Activated T-helper 1 cell treated with anti-CD3 and anti-CD28 coated beads, Interleukin-12 subunit alpha, Interleukin-12 subunit beta, Interleukin-2, Interleukin-4 antibody, amounts not matched to agents 30 ng/mL and 10 ng/mL and 1 ng/mL, durations not matched to agents 14 hours and 24 hours and 36 hours (primary cell): ENCODE data around the gene FNDC1. TPM values are rescaled to one million over a fixed set of nuclear protein-coding genes. Genes with fewer than 3 reads are reported as not detected.

Experiments
- DNase-seq: peaks from one replicate; pipeline ENCODE4 v3.0.0; 2021; ENCODE audit warnings: low spot score
- H3K27ac Mint-ChIP-seq: one replicate; pipeline ENCODE4 v1.8.0; 2021; ENCODE audit warnings: mild to moderate bottlenecking, mixed read lengths
- H3K27me3 Mint-ChIP-seq: one replicate; pipeline ENCODE4 v1.8.0; 2022; ENCODE audit warnings: mild to moderate bottlenecking, moderate library complexity, mixed read lengths; ENCODE audit not compliant: insufficient read depth
- H3K36me3 Mint-ChIP-seq: one replicate; pipeline ENCODE4 v1.8.0; 2021; ENCODE audit warnings: low read depth, mixed read lengths
- H3K4me1 Mint-ChIP-seq: one replicate; pipeline ENCODE4 v1.8.0; 2021; ENCODE audit warnings: low read depth, mixed read lengths
- H3K4me3 Mint-ChIP-seq: one replicate; pipeline ENCODE4 v1.8.0; 2021; ENCODE audit warnings: mild to moderate bottlenecking, moderate library complexity, mixed read lengths
- H3K9me3 Mint-ChIP-seq: one replicate; pipeline ENCODE4 v1.8.0; 2021; ENCODE audit warnings: mixed read lengths
- intact Hi-C: fragments of 100-400 bp; cut with micrococcal nuclease; formaldehyde crosslinking; loops from one replicate; pipeline ENCODE4 v1.15.1; 2024
- total RNA-seq: library from RNA; stranded (reverse); gene quantifications from 2 replicates; pipeline ENCODE4 v1.2.3, GENCODE V29; 2022

Gene FNDC1
- total RNA-seq, 1 donor from 2014 or later: not detected

GRCh38 chr6:159298840-159299239, 129.6 kb downstream of the FNDC1 start:
- H3K27me3 Mint-ChIP-seq: peaks cover 8% of the 10 kb centered on the region
- no peak overlapping the region for H3K4me3 Mint-ChIP-seq
- H3K9me3 Mint-ChIP-seq: no peaks in the 10 kb centered on the region
- no peaks in the 10 kb centered on the region for H3K4me1 Mint-ChIP-seq
- intact Hi-C loops: no loop called here
- DNase-seq: no peak
- no peaks in the 10 kb centered on the region for H3K36me3 Mint-ChIP-seq
- H3K27ac Mint-ChIP-seq: no peak overlapping the region

GRCh38 chr6:159299566-159299965, 130.4 kb downstream of the FNDC1 start:
- H3K9me3 Mint-ChIP-seq: no peaks in the 10 kb centered on the region
- peaks cover 8% of the 10 kb centered on the region for H3K27me3 Mint-ChIP-seq
- H3K36me3 Mint-ChIP-seq: no peaks in the 10 kb centered on the region
- no peak overlapping the region for H3K27ac Mint-ChIP-seq
- H3K4me3 Mint-ChIP-seq: no peak overlapping the region
- intact Hi-C loops: no loop called here
- H3K4me1 Mint-ChIP-seq: no peaks in the 10 kb centered on the region
- DNase-seq: no peak

GRCh38 chr6:159301277-159301676, 132.1 kb downstream of the FNDC1 start:
- Mint-ChIP-seq H3K4me1 (no peaks in the 10 kb centered on the region), H3K4me3 (no peak overlapping the region), H3K27ac (no peak overlapping the region), H3K36me3 (no peaks in the 10 kb centered on the region), H3K9me3 (no peaks in the 10 kb centered on the region), H3K27me3 (peaks cover 6% of the 10 kb centered on the region)
- intact Hi-C loops: no loop called here
- no peak for DNase-seq

- DNase-seq: no peak
- intact Hi-C loops: no loop called here
- no peaks in the 10 kb centered on the region for H3K4me1 Mint-ChIP-seq
- H3K4me3 Mint-ChIP-seq: no peak overlapping the region
- no peaks in the 10 kb centered on the region for H3K36me3 Mint-ChIP-seq
- no peaks in the 10 kb centered on the region for H3K9me3 Mint-ChIP-seq
- H3K27me3 Mint-ChIP-seq: peaks cover 7% of the 10 kb centered on the region
- H3K27ac Mint-ChIP-seq: no peak overlapping the region
These were observed 132.8 kb downstream of the FNDC1 start for GRCh38 chr6:159301810-159302593.

GRCh38 chr6:159302594-159302992, 133.4 kb downstream of the FNDC1 start:
- intact Hi-C loops: no loop called here
- no peaks in the 10 kb centered on the region for H3K4me1 Mint-ChIP-seq
- H3K36me3 Mint-ChIP-seq: no peaks in the 10 kb centered on the region
- H3K27me3 Mint-ChIP-seq: peaks cover 7% of the 10 kb centered on the region
- DNase-seq: no peak
- no peak overlapping the region for H3K4me3 Mint-ChIP-seq
- no peaks in the 10 kb centered on the region for H3K9me3 Mint-ChIP-seq
- no peak overlapping the region for H3K27ac Mint-ChIP-seq

GRCh38 chr6:159303159-159303558, 134.0 kb downstream of the FNDC1 start:
- H3K27me3 Mint-ChIP-seq: peaks cover 6% of the 10 kb centered on the region

GRCh38 chr6:159303784-159304183, 134.6 kb downstream of the FNDC1 start:
- peaks cover 6% of the 10 kb centered on the region for H3K27me3 Mint-ChIP-seq
- no peaks in the 10 kb centered on the region for H3K4me1 Mint-ChIP-seq
- no peak for DNase-seq
- intact Hi-C loops: no loop called here
- H3K36me3 Mint-ChIP-seq: no peaks in the 10 kb centered on the region
- H3K4me3 Mint-ChIP-seq: no peak overlapping the region
- H3K9me3 Mint-ChIP-seq: no peaks in the 10 kb centered on the region
- H3K27ac Mint-ChIP-seq: no peak overlapping the region

More at GRCh38 chr6:159303159-159303558, 134.0 kb downstream of the FNDC1 start:
- Mint-ChIP-seq H3K27ac (no peak overlapping the region), H3K4me3 (no peak overlapping the region), H3K4me1 (no peaks in the 10 kb centered on the region), H3K36me3 (no peaks in the 10 kb centered on the region), H3K9me3 (no peaks in the 10 kb centered on the region)
- intact Hi-C loops: no loop called here
- DNase-seq: no peak

- Mint-ChIP-seq H3K27me3 (peaks cover 2% of the 10 kb centered on the region), H3K9me3 (no peaks in the 10 kb centered on the region), H3K27ac (no peak overlapping the region), H3K36me3 (no peaks in the 10 kb centered on the region), H3K4me3 (no peak overlapping the region), H3K4me1 (no peaks in the 10 kb centered on the region)
- intact Hi-C loops: no loop called here
- no peak for DNase-seq
These were observed 135.4 kb downstream of the FNDC1 start for GRCh38 chr6:159304641-159305040.

GRCh38 chr6:159305159-159305558, 136.0 kb downstream of the FNDC1 start:
- no peak overlapping the region for H3K27ac Mint-ChIP-seq
- H3K4me3 Mint-ChIP-seq: no peak overlapping the region
- H3K27me3 Mint-ChIP-seq: peaks cover 4% of the 10 kb centered on the region
- DNase-seq: no peak
- intact Hi-C loops: no loop called here
- no peaks in the 10 kb centered on the region for H3K9me3 Mint-ChIP-seq
- no peaks in the 10 kb centered on the region for H3K4me1 Mint-ChIP-seq
- H3K36me3 Mint-ChIP-seq: no peaks in the 10 kb centered on the region

- no peak overlapping the region for H3K27ac Mint-ChIP-seq
- H3K27me3 Mint-ChIP-seq: peaks cover 5% of the 10 kb centered on the region
- no peaks in the 10 kb centered on the region for H3K4me1 Mint-ChIP-seq
- H3K4me3 Mint-ChIP-seq: no peak overlapping the region
- no peaks in the 10 kb centered on the region for H3K9me3 Mint-ChIP-seq
- DNase-seq: no peak
- intact Hi-C loops: no loop called here
- H3K36me3 Mint-ChIP-seq: no peaks in the 10 kb centered on the region
These were observed 136.8 kb downstream of the FNDC1 start for GRCh38 chr6:159305804-159306537.

- H3K4me1 Mint-ChIP-seq: no peaks in the 10 kb centered on the region
- no peak overlapping the region for H3K27ac Mint-ChIP-seq
- intact Hi-C loops: no loop called here
- no peak overlapping the region for H3K4me3 Mint-ChIP-seq
- no peaks in the 10 kb centered on the region for H3K9me3 Mint-ChIP-seq
- peaks cover 5% of the 10 kb centered on the region for H3K27me3 Mint-ChIP-seq
- no peak for DNase-seq
- no peaks in the 10 kb centered on the region for H3K36me3 Mint-ChIP-seq
These were observed 138.1 kb downstream of the FNDC1 start for GRCh38 chr6:159307246-159307790.

- H3K4me1 Mint-ChIP-seq: no peaks in the 10 kb centered on the region
- H3K27me3 Mint-ChIP-seq: peaks cover 5% of the 10 kb centered on the region
- H3K27ac Mint-ChIP-seq: no peak overlapping the region
- no peak overlapping the region for H3K4me3 Mint-ChIP-seq
- no peaks in the 10 kb centered on the region for H3K9me3 Mint-ChIP-seq
- no peaks in the 10 kb centered on the region for H3K36me3 Mint-ChIP-seq
- no peak for DNase-seq
- intact Hi-C loops: no loop called here
These were observed 139.0 kb downstream of the FNDC1 start for GRCh38 chr6:159308198-159308597.

GRCh38 chr6:159309723-159310122, 140.5 kb downstream of the FNDC1 start:
- intact Hi-C loops: no loop called here
- H3K36me3 Mint-ChIP-seq: no peaks in the 10 kb centered on the region

More at GRCh38 chr6:159309723-159310122, 140.5 kb downstream of the FNDC1 start:
- Mint-ChIP-seq H3K27me3 (peaks cover 5% of the 10 kb centered on the region), H3K27ac (no peak overlapping the region), H3K4me3 (no peak overlapping the region), H3K9me3 (no peaks in the 10 kb centered on the region), H3K4me1 (no peaks in the 10 kb centered on the region)
- DNase-seq: no peak
